HFF-Myc (cell line): Measurements from ENCODE around the gene GTSF1L.

Experiments
- DNase-seq: peaks from one replicate; pipeline ENCODE4 v3.0.0-alpha.2; 2011; ENCODE audit warnings: low read depth; ENCODE audit errors: extremely low read depth
- H3K4me3 ChIP-seq: replicated peaks from 2 replicates; pipeline ENCODE4 v1.5.1; 2011; ENCODE audit warnings: low read depth, mild to moderate bottlenecking, control low read depth, low read length
- TF ChIP-seq, protein P1 (sequence below): IDR thresholded peaks from 2 replicates; pipeline ENCODE4 v1.5.1; 2012; ENCODE audit warnings: mild to moderate bottlenecking, low read depth, low read length, control low read depth; ENCODE audit errors: missing control alignments

Gene GTSF1L

DNA sequence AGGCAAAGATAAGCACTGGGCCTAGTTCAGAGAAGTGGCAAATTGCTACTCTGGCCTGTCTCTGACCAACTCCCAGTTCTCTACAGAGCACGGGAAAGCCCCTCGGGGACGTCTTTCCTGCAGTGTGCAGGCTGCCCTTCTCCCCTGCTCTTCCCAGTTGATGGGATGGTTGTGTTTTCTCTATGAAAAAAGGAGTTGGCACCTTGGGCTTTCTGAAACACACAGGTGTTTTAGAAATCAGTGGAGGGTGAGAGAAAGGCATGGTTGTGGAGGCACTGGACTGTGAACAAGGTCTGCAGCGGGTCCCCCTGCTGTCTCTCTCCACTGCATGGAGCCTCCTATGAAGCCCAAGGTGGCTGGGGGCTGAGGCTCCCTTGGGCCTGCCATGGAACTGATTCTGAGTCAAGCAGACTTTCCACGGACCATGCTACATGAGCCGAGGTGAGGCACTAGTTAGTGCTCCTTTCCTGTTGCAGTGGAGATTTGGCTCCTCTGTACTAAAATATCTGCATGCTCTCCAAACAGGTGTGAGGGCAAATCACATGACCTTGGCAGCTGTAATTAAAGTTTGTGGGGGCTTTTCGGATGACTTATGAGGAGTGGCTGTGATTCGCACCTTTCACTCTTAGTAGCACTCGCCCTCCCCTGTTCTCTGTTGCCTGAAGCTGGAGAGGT lies 16.3 kb downstream of the GTSF1L start:
- no peak for DNase-seq
- no peak overlapping the region for H3K4me3 ChIP-seq
- TF ChIP-seq, protein P1, sequence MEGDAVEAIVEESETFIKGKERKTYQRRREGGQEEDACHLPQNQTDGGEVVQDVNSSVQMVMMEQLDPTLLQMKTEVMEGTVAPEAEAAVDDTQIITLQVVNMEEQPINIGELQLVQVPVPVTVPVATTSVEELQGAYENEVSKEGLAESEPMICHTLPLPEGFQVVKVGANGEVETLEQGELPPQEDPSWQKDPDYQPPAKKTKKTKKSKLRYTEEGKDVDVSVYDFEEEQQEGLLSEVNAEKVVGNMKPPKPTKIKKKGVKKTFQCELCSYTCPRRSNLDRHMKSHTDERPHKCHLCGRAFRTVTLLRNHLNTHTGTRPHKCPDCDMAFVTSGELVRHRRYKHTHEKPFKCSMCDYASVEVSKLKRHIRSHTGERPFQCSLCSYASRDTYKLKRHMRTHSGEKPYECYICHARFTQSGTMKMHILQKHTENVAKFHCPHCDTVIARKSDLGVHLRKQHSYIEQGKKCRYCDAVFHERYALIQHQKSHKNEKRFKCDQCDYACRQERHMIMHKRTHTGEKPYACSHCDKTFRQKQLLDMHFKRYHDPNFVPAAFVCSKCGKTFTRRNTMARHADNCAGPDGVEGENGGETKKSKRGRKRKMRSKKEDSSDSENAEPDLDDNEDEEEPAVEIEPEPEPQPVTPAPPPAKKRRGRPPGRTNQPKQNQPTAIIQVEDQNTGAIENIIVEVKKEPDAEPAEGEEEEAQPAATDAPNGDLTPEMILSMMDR = no peak

DNA sequence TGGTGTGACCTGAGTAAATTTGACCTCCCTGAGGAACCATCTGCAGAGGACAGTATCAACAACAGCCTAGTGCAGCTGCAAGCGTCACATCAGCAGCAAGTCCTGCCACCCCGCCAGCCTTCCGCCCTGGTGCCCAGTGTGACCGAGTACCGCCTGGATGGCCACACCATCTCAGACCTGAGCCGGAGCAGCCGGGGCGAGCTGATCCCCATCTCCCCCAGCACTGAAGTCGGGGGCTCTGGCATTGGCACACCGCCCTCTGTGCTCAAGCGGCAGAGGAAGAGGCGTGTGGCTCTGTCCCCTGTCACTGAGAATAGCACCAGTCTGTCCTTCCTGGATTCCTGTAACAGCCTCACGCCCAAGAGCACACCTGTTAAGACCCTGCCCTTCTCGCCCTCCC lies 24.3 kb downstream of the GTSF1L start:
- DNase-seq = no peak
- TF ChIP-seq, protein P1 = no peak
- no peak overlapping the region for H3K4me3 ChIP-seq

DNA sequence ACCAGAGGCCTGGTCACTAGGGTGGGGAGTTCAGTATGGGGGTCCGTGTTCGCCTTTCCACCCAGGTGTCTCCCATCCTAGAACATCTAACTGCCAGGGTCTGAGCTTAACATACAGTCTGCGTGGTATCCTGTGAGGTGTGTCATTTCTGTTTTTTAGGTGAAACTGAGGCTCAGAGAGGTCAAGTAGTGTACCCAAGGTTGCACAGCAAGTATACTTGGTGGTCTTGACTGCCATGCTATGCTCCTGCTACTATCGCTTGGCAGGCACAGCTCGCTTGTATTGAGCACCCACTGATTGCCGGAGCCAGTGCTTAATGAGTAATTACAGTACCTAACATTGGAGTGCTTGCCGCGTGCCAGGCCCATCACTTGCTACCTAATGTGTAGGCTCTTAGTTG lies 26.2 kb downstream of the GTSF1L start:
- TF ChIP-seq, protein P1 = no peak
- no peak for DNase-seq
- H3K4me3 ChIP-seq = no peak overlapping the region

DNA sequence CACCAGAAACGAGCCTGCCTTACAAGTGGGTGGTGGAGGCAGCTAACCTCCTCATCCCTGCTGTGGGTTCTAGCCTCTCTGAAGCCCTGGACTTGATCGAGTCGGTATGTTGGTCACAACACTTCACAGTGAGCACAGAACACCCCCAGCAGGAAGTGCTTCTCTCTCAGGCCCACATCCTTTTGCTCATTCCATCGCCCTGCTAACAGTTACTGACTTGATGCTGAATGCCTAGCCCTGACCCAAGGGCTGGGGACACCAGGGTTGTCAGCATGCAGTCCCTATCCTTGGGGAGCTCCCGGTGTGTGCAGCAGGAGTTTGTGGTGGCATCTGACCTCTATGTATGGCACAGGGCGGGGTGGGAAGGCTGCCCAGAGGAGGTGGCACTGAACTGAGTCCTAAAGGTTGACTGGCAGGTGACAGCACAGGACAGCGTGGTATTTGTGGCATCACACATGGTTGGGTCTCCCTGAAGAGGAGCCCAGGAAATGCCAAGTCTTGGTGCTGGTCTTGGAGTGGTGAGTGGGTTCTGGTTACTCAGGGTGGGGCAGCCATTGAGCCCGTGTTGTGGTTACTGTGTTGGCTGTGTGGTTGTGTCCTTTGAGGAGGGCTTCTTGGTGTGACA lies 26.7 kb downstream of the GTSF1L start:
- H3K4me3 ChIP-seq = no peak overlapping the region
- DNase-seq = no peak
- TF ChIP-seq, protein P1 = no peak

DNA sequence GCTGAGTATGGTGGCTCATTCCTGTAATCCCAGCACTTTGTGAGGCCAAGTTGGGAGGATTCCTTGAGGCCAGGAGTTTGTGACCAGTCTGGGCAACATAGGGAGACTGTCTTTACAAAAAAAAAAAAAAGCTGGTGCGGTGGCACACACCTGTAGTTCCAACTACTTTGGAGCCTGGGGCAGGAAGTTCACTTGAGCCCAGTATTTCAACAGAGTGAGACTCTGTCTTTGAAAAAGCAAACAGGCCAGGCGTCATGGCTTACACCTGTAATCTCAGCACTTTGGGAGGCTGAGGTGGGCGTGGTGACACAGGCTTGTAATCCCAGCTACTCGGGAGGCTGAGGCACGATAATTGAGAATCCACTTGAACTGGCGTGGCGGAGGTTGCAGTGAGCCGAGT lies 31.2 kb downstream of the GTSF1L start:
- no peak for DNase-seq
- no peak overlapping the region for H3K4me3 ChIP-seq
- TF ChIP-seq, protein P1 = no peak

DNA sequence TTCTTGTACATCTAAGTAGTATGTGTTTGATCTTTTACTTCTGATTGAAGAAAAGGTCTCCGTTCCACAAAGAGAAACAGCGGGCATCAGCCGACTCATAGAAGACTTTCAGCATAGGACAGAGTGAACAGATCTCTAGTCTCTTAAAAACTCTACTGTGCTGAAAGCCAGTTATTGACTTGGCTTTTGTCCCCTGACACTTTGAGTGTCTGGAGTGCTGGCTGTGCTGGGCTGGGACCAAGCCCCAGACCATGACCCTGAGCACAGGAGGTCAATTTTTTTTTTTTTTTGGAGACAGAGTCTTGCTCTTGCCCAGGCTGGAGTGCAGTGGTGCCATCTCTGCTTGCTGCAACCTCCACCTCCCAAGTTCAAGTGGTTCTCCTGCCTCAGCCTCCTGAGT lies 32.0 kb downstream of the GTSF1L start:
- no peak for DNase-seq
- TF ChIP-seq, protein P1 = no peak

More for the DNA sequence above, 32.0 kb downstream of the GTSF1L start:
- H3K4me3 ChIP-seq = no peak overlapping the region
